GM21367 (cell line): ENCODE measurements around the gene ODC1.

Source experiments
- ATAC-seq: cut with Tn5 transposase; IDR thresholded peaks from one replicate; pipeline ENCODE4 v1.9.1; 2021; ENCODE audit not compliant: unreplicated experiment

The ODC1 gene

DNA sequence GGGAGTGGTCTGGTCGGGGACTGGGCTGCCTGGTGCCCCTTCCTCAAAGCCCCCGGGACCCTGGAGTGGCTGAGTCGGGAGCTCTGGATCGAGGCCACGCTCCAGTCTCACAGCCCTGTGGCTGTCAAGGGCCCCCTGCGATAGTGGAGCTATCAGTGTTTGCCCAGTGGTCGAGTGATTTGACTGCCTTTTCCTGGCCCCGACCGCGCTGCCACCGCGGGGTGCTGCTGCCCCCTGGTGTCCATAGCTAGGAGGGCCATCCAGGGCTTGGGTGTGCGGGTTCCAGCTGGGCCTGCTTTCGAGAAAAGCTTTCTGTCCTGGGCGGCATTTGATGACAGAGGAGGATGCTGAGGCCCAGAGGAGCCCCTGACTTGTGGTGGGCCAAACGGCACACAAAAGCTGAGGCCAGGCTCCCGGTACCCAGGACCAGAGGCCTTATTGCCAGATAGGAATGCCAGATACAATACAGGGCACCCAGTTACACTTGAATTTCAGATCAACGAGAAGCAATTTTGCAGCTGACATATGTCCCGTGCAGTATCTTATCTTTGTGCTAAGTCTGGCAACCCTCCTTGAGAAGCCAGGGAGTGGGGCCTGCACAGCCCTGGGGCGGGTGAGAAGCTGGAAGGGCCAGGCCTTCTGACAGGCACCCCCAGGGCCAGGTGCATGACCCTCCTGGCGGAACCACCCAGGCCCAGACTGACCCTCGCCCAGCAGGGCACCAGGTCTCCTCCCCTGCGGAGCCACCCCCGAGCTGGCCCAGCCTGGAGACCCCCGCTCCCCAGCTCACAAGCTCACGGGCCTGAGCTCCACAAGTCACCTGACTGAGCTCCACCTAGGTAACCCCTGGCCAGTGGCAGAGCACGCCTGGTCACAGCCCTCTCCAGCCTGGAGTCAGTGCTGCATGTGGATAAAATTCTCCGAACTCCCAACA, 13.0 kb downstream of the ODC1 start:
- ATAC-seq: peak; percentile 58

DNA sequence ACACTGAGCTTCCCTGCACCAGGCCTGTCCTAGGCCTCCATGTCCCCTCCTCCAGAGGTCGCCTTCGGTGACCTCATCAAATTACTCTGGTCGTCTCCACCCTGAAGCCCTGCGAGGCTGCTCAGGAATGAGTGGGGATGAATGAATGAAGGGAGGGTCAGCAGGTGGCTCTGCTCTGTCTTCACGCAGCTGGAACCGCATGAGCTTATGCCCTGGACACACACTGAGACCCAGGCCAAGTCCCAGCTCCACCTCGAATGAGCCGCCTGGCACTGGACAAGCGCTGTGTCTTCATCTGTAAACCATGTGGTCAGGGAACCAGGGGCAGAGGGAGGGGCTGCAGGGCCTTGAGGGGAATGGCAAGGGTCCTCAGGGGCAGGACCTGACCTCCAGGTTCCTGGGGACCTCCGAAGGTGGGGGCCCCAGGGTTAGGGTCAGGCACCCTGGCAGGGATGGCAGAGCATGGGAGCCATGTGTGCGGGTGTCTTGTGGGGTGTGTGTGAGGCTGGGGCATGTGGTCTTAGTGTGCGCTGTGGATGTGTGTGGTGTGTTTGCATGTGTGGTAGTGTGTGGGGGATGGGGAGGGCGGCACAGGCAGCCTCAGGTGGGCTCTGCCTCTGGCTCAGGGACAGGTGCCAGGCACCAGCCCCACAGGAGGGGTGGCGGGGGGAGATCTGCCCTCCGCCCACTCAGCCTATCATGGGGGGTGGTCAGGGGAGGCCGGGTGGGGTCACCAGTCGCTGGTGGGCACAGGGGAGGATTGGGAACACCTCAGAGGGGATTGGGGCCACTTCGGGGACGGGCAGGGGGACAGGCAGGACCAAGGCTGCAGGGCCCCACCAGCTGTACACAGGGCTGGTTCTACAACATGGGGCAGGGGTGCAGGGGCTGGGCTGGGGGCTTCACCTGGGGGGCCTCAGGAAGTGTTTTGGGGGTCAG, 13.9 kb downstream of the ODC1 start:
- ATAC-seq: no peak

DNA sequence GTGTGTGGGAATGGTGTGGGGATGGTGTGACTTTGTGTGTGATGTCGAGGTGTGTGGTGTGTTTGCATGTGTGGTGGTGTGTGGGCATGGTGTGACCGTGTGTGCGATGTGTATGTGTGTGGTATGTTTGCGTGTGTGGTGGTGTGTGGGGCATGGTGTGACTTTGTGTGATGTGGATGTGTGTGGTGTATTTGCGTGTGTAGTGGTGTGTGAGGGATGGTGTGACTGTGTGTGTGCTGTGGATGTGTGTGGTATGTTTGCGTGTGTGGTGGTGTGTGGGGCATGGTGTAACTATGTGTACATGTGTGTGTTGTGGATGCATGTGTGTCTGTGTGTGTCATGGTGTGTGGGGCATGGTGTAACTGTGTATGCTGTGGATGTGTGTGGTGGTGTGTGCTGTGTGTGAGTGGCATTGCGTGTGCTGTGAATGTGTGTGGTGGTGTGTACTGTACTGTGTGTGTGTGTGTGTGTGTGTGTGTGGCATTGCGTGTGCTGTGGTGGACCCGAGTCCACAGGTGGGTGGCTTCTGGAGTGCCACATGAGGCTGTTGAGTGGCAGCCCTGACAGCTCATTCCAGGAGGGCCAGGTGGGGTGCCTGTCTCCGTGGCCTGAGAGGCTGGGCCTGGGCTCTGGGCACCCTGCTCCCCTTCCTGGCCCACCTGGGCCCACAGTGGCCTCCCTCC, 14.7 kb downstream of the ODC1 start:
- ATAC-seq: no peak

DNA sequence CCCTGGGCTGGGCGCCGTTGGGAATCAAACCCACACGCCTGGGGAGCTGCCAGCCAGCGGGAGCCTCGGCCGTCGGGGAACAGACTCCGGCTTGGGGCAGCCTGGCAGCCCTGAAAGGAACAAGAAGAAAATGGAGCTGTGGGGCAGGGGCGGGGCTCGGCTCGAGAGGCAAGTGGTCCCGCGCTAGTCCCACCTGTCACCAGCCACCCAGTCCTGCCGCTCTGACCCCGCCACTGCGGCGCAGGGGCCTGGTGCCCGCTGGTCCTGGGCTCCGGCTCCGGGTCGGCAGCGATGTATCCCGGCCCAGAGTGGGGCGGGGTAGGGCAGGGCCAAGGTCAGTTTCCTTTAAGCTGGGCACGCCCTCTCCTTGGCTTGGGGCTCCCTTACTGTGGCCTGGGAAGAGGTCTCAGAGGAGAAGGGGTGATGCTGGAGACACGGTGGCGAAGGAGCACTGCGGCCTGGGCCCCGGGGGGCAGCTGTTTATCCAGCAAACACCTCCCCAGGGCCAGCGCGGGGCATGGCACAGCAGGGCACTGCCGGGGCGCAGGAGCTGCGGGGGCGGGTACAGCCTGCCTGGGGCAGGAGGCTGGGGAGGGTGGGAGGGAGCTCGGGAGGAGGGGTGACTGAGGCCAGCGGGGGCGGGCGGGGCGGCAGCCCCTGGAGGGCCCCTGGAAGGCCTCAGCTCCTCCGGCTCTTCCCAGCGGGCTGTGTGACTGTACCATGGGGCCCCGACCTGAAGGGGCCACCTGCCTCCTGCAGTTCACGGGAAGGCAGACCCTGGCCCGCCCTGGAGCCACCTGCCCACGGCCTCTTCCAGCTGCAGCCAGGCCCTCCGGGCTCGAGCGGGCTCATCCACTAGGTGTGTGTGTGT, 15.6 kb downstream of the ODC1 start:
- ATAC-seq: no peak

DNA sequence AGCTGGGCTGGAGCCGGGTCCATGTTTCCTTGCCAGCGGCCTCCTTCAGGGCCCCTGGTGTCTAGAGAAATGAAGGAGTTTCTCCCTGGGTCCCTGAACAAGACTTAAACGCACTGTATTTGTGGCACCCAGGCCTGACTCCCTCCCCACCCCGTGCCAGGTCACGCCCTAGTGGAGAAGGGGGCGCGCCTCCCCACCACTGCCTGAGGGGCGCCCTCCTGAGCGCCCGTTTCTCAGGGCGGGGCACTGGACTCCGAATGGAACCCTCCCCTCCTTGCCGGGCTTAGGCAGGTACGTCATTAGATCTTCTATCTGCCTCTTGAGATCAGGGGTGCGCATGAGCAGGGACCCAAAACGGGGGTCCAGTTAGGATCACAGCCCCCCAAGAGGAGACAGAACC, 16.3 kb downstream of the ODC1 start:
- ATAC-seq: no peak

DNA sequence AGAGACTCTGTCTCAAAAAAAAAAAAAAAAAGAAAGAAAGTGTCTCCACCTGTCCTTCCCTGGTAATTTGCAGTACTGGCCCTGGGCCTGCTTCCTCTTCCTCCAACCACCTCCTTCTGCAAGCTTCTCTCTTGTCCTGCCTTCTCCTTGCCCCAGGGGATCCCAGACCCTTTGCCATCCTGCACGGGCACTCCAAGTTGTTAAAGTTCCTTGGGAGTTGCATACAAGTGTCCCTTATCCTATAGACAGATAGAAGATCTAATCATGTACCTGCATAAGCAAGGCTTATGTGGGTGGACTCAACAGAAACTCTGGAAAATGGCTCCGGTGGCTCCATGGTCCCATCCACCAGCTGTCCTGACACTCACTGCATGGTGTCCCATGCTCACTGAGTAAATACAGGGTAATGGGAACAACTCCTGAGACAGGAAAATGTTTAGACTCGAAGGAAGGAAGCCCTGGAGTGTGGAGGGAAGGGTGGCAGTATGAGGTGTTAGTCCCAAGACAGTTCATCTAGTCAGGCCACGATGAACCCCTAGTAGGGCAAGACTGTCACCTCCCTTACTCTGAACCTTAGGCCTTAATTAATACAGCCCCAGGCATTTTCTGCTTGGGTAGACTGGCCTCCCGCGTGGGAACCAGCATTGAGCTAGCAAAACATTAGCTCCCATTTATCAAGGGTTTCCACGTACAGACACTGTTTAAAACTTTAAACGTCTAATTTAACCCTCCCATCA, 17.1 kb downstream of the ODC1 start:
- ATAC-seq: no peak

DNA sequence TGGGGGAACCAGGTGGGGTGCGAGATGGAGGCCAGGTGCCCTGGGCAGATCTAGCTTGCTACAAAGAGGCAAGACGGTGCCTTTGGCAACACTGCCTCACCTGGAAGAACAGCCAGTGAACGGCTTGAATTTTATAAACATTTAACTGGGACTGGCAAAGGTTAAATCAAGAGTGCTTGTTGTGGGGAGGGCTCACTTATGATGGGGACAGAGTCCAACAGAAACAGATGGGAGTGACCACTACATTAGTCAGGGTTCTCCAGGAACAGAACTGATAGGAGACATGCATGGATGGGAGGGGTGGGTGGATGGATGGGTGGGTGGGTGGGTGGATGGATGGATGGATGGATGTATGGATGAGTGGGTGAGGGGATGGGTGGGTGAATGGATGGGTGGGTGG, 19.2 kb downstream of the ODC1 start:
- ATAC-seq: no peak

- no peak for ATAC-seq
Measured at GRCh38 chr2:10428355-10428754, 19.8 kb downstream of the ODC1 start.

GRCh38 chr2:10427618-10427949, 20.5 kb downstream of the ODC1 start:
- no peak for ATAC-seq

- ATAC-seq: no peak
Measured at GRCh38 chr2:10426726-10427617, 21.2 kb downstream of the ODC1 start.

DNA sequence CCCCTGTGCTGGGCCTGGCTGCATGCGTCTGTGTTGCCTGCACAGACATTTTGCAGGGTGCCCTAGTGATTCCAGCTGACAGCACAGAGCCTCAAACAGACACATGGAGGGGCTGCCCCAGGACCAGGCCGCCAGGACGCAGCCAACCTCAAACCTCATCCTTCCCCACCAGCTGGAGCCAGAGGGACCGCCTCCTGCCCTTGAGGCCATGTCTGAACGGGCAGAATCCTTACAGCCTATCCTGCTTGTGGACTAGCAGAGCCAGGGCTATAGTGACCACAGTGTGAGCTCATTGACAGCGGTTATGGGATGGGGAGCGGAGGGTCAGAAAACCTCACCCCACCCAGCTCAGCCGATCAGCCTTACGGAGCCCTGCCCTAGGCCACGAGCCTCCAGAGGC, 22.4 kb downstream of the ODC1 start:
- ATAC-seq: no peak

DNA sequence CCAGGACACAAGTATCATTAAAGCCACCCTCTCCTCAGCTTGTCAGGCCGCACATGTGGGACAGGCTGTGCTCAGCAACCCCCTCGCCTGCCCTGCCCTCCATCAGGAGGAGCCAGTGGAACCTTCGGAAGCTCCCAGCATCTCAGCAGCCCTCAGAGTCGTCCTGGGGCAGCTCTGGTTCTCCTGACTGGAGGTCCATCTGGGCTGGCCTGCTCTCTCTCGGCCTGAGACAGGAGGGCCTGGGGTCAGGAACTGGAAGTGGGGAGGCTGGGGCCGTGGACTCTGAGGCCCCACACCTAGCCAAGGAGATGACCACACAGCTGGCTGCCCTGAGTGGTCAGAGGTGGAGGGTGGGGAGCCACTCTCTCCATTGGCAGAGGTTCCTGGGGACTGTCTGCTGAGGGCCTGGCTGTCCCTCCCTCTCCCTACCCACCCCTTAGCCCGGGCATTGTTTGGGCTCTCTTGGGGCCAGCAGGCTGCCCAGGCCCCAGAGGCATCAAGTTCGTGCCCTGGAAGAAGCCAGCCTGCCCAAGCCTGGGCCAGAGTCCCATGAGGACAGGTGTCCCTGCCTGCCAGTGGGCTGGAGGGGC, 23.1 kb downstream of the ODC1 start:
- no peak for ATAC-seq

DNA sequence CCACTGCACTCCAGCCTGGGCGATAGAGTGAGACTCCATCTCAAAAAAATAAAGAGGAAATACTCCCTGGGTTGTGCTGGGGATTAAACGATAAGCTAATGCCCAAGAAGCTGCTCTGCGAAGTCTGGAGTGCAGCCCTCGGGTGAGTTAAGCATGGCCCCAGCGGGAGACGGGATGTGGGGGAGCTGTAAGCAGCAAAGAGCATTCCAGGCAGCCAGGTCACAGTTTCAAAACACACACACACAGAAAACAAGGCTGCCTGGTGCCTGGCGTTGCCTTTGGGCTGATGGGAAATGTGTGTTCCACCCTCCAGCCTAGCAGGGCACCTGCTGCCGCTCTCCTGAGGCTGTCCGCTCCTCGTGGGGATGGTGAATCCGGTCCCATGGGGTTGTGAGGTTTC, 24.1 kb downstream of the ODC1 start:
- ATAC-seq: no peak

GRCh38 chr2:10423400-10423774, 24.7 kb downstream of the ODC1 start:
- no peak for ATAC-seq

DNA sequence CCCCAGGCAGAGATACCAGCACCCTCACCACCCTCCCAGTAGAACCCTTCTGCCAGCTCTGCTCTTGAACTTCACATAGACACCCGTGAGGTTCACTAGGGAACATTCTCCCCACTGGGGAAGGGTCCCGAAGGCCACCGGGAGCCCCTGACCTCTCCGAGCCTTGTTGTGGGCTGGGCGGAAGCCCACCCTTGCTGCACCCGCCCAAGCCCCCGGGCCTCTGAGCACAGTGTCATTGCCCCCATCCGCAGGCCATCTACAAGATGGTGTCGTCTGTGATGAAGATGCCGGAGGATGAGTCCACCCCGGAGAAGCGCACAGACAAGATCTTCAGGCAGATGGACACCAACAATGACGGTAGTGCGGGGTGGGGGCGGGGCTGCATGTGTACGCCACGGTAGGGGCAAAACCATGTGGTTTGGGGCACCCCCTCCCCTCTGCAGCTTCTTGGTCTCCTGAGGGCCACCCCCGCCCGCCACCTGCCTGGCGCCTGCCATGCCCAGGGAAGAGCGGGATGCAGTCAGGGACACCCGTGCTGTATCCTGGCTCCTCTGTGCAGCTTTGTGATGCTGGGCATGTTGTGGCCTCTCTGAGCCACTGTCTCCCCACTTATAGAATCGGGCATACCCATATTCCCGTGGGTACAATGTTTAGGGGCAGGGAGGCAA, 25.3 kb downstream of the ODC1 start:
- ATAC-seq: no peak

DNA sequence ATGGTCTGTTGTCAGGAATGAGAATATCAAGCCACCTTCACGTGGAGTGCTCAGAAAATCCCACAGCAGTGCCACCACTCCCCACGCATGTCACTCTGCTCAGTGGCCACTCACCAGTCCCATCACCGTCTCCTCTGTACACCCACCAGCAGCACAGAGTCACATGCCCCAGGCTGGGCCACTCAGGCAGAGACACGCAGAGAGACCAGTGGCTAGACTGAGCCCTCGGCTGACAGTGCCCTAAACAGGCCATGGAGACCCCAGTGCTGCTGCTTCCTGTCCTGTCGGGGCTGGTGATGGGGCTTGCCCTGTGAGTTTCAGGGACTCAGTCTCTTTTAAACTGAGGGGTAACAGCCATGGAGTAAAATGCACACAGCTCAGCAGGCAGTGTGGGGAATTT, 25.9 kb downstream of the ODC1 start:
- ATAC-seq: no peak

GRCh38 chr2:10419553-10420257, 28.4 kb downstream of the ODC1 start:
- no peak for ATAC-seq
